ENCODE measurements around the gene IFT88. TPM values are rescaled to one million over a fixed set of nuclear protein-coding genes. Genes with fewer than 3 reads are reported as not detected.

Gene IFT88
- total and polyA plus RNA-seq, 4 donors = 7.1 to 18.7 (median 10.5) TPM

GRCh38 chr13:20689291-20689690 is 122.3 kb downstream of the IFT88 start:
- no peak overlapping the region for H3K27ac ChIP-seq (ENCODE audit: low read depth in 1 of 2, low read length in 2 of 2)
- H3K9ac ChIP-seq (ENCODE audit: low read depth in 1 of 2, low read length in 2 of 2) = no peak overlapping the region
- no peaks in the 10 kb centered on the region for H3K27me3 ChIP-seq (ENCODE audit: control insufficient read depth in 4 of 4, insufficient read depth in 4 of 4, low read length in 3 of 4)
- H3K4me3 ChIP-seq (ENCODE audit: low read depth in 1 of 3, low read length in 3 of 3) = no peak overlapping the region
- 98% methylated on average over 3 of the region's 3 CpGs for WGBS
- DNase-seq (ENCODE audit: low spot score) = no peak
- TF ChIP-seq YY1 (IDR thresholded peaks at IDR 0.05) = no peak
- no peak for TF ChIP-seq CTCF (IDR thresholded peaks at IDR 0.05; ENCODE audit: low read depth, low read length, missing input control)
- TF ChIP-seq JUND (IDR thresholded peaks at IDR 0.05) = no peak
- no peaks in the 10 kb centered on the region for H3K4me1 ChIP-seq (ENCODE audit: control insufficient read depth in 4 of 4, insufficient read depth in 4 of 4, low read length in 3 of 4)
- H3K9me3 ChIP-seq (ENCODE audit: control insufficient read depth in 4 of 4, low read length in 3 of 4) = no peaks in the 10 kb centered on the region
- peaks cover 1 to 10% (median 5%) of the 10 kb centered on the region in 4 donors for H3K36me3 ChIP-seq (ENCODE audit: control insufficient read depth in 4 of 4, insufficient read depth in 3 of 4, low read depth in 1 of 4, low read length in 3 of 4)

GRCh38 chr13:20691616-20692015 is 124.7 kb downstream of the IFT88 start:
- WGBS = 73% methylated on average over 4 of the region's 4 CpGs
- Histone ChIP-seq H3K4me1 (ENCODE audit: control insufficient read depth in 4 of 4, insufficient read depth in 4 of 4, low read length in 3 of 4) (no peaks in the 10 kb centered on the region), H3K9me3 (ENCODE audit: control insufficient read depth in 4 of 4, low read length in 3 of 4) (no peaks in the 10 kb centered on the region), H3K27ac (ENCODE audit: low read depth in 1 of 2, low read length in 2 of 2) (no peak overlapping the region), H3K4me3 (ENCODE audit: low read depth in 1 of 3, low read length in 3 of 3) (no peak overlapping the region), H3K9ac (ENCODE audit: low read depth in 1 of 2, low read length in 2 of 2) (no peak overlapping the region), H3K27me3 (ENCODE audit: control insufficient read depth in 4 of 4, insufficient read depth in 4 of 4, low read length in 3 of 4) (no peaks in the 10 kb centered on the region), H3K36me3 (ENCODE audit: control insufficient read depth in 4 of 4, insufficient read depth in 3 of 4, low read depth in 1 of 4, low read length in 3 of 4) (peaks cover 0 to 10% (median 5%) of the 10 kb centered on the region in 4 donors)
- DNase-seq (ENCODE audit: low spot score) = no peak
- TF ChIP-seq FOXA1 (IDR thresholded peaks at IDR 0.05) = no peak
- TF ChIP-seq HNF4A (conservative IDR thresholded peaks at IDR 0.05) = no peak
- TF ChIP-seq EGR1 (IDR thresholded peaks at IDR 0.05; ENCODE audit: low read depth in 2 of 2) = no peak
- TF ChIP-seq YY1 (IDR thresholded peaks at IDR 0.05) = no peak
- no peak for TF ChIP-seq RAD21 (IDR thresholded peaks at IDR 0.05)
- TF ChIP-seq ZBTB33 (IDR thresholded peaks at IDR 0.05) = no peak
- no peak for TF ChIP-seq HNF4G (IDR thresholded peaks at IDR 0.05)
- no peak for TF ChIP-seq TAF1 (conservative IDR thresholded peaks at IDR 0.05)
- no peak for TF ChIP-seq FOXA2 (IDR thresholded peaks at IDR 0.05)
- TF ChIP-seq SP1 (IDR thresholded peaks at IDR 0.05) = no peak
- no peak for TF ChIP-seq MAX (IDR thresholded peaks at IDR 0.05)
- TF ChIP-seq NR2F2 (IDR thresholded peaks at IDR 0.05) = no peak
- TF ChIP-seq JUND (IDR thresholded peaks at IDR 0.05) = no peak
- TF ChIP-seq ATF3 (IDR thresholded peaks at IDR 0.05) = no peak
- TF ChIP-seq CTCF (IDR thresholded peaks at IDR 0.05; ENCODE audit: low read depth, low read length, missing input control) = no peak

Data from liver (tissue), 9 donors.